ENCODE measurements around the gene PLPPR3. TPM values are rescaled to one million over a fixed set of nuclear protein-coding genes. Genes with fewer than 3 reads are reported as not detected.

The PLPPR3 gene
- total RNA-seq, 1 donor from 2014 or later: 0.39 TPM

GRCh38 chr19:797528-798414 is 24.0 kb downstream of the PLPPR3 start:
- peak; percentile 69 to 91 for DNase-seq (ENCODE audit: low read depth in 2 of 2)

GRCh38 chr19:796692-797527 is 24.8 kb downstream of the PLPPR3 start, which contains the start of gene PTBP1:
Gene PTBP1 (plus strand): TSS chr19:797452. CDS start chr19:797498, 46 bp downstream.
- peak; percentile 100 for DNase-seq (ENCODE audit: low read depth in 2 of 2)

GRCh38 chr19:795691-796581 is 25.8 kb downstream of the PLPPR3 start:
- no peak for DNase-seq (ENCODE audit: low read depth in 2 of 2)

GRCh38 chr19:795073-795611 is 26.6 kb downstream of the PLPPR3 start:
- DNase-seq (ENCODE audit: low read depth in 2 of 2): no peak

- no peak for DNase-seq (ENCODE audit: low read depth in 2 of 2)
Measured at GRCh38 chr19:793806-794205, 27.9 kb downstream of the PLPPR3 start.

- DNase-seq (ENCODE audit: low read depth in 2 of 2): peak in 1 of 2 donors; percentile 51
Measured at GRCh38 chr19:792306-792885, 29.4 kb downstream of the PLPPR3 start.

GRCh38 chr19:791567-792305 is 30.0 kb downstream of the PLPPR3 start:
- peak in 1 of 2 donors; percentile 49 for DNase-seq (ENCODE audit: low read depth in 2 of 2)

- no peak for DNase-seq (ENCODE audit: low read depth in 2 of 2)
Measured at GRCh38 chr19:791007-791566, 30.7 kb downstream of the PLPPR3 start.

GRCh38 chr19:789701-790060 is 32.1 kb downstream of the PLPPR3 start:
- DNase-seq (ENCODE audit: low read depth in 2 of 2): no peak

- peak; percentile 54 to 83 for DNase-seq (ENCODE audit: low read depth in 2 of 2)
Measured at GRCh38 chr19:788983-789700, 32.6 kb downstream of the PLPPR3 start.

GRCh38 chr19:788686-788982 is 33.1 kb downstream of the PLPPR3 start:
- DNase-seq (ENCODE audit: low read depth in 2 of 2): no peak

GRCh38 chr19:787536-787935 is 34.2 kb downstream of the PLPPR3 start:
- no peak for DNase-seq (ENCODE audit: low read depth in 2 of 2)

- peak in 1 of 2 donors; percentile 26 for DNase-seq (ENCODE audit: low read depth in 2 of 2)
Measured at GRCh38 chr19:784541-784940, 37.2 kb downstream of the PLPPR3 start.

GRCh38 chr19:782878-783668 is 38.7 kb downstream of the PLPPR3 start:
- peak; percentile 58 to 88 for DNase-seq (ENCODE audit: low read depth in 2 of 2)

- DNase-seq (ENCODE audit: low read depth in 2 of 2): peak; percentile 53 to 55
Measured at GRCh38 chr19:782185-782877, 39.4 kb downstream of the PLPPR3 start.

GRCh38 chr19:781800-782184 is 40.0 kb downstream of the PLPPR3 start:
- DNase-seq (ENCODE audit: low read depth in 2 of 2): no peak

GRCh38 chr19:780935-781334 is 40.8 kb downstream of the PLPPR3 start:
- no peak for DNase-seq (ENCODE audit: low read depth in 2 of 2)

All from dermis microvascular lymphatic vessel endothelial cell (primary cell).